Sigmoid colon (tissue), 4 donors: ENCODE data around the gene TARS2.
A peak's percentile ranks its signal among the peaks of the same experiment; 100 is the strongest.

ENCODE experiments used
- CTCF ChIP-seq, 4 experiments: fragments of 450-650 bp in 3 of 4; fragments of 200-600 bp in 1 of 4; IDR thresholded peaks; one replicate each; pipeline ENCODE4 v1.5.1; 2016 to 2019; ENCODE audit warnings: antibody characterized with exemption in 4 of 4, mild to moderate bottlenecking in 3 of 4, moderate library complexity in 2 of 4
- POLR2A ChIP-seq, 2 donors: fragments of 450-650 bp; IDR thresholded peaks; one replicate each; pipeline ENCODE4 v1.6.1; 2016; ENCODE audit warnings: antibody characterized with exemption in 2 of 2, mild to moderate bottlenecking in 2 of 2, moderate library complexity in 2 of 2
- POLR2AphosphoS5 ChIP-seq, 4 donors: sonication (generic); formaldehyde crosslinking; IDR thresholded peaks; one replicate each; pipeline ENCODE4 v1.6.1; 2017; ENCODE audit warnings: antibody characterized with exemption in 4 of 4

GRCh38 chr1:150486966-150487762 lies at the start of gene TARS2:
- TF ChIP-seq CTCF (IDR thresholded peaks at IDR 0.05), result peak in 3 of 4 experiments; percentile 19 to 63 (median 30)
- TF ChIP-seq POLR2A (IDR thresholded peaks at IDR 0.05), result peak; percentile 11 to 41
- peak; percentile 48 to 77 (median 65) for TF ChIP-seq POLR2AphosphoS5 (IDR thresholded peaks at IDR 0.05)
